NCI-H2227 (cell line): Measurements from ENCODE around the gene BTG2.
A peak's percentile ranks its signal among the peaks of the same experiment; 100 is the strongest.

Source experiments
- DNase-seq: peaks from one replicate; lab custom pipeline; 2025; ENCODE audit not compliant: unreplicated experiment; lab: John Stamatoyannopoulos, UW

Gene BTG2

GRCh38 chr1:203338335-203339036 lies 33.2 kb downstream of the BTG2 start:
- DNase-seq: peak; percentile 62

- DNase-seq: peak; percentile 86
Observed at GRCh38 chr1:203340112-203340790, 34.9 kb downstream of the BTG2 start.

- DNase-seq: peak; percentile 48
Observed at GRCh38 chr1:203342192-203342940, 37.0 kb downstream of the BTG2 start.

- DNase-seq: no peak
Observed at GRCh38 chr1:203343956-203344754, 38.8 kb downstream of the BTG2 start.

- peak; percentile 58 for DNase-seq
Observed at GRCh38 chr1:203346060-203346768, 40.9 kb downstream of the BTG2 start.

- no peak for DNase-seq
Observed at GRCh38 chr1:203346769-203347102, 41.4 kb downstream of the BTG2 start.

GRCh38 chr1:203349166-203349565 lies 43.8 kb downstream of the BTG2 start:
- DNase-seq: no peak

- DNase-seq: no peak
Observed at GRCh38 chr1:203349773-203350524, 44.6 kb downstream of the BTG2 start.

GRCh38 chr1:203351037-203351625 lies 45.8 kb downstream of the BTG2 start, which contains the start of gene FMOD:
FMOD (minus strand) TSS chr1:203351122; CDS start chr1:203348270, 2,852 bp downstream.
- DNase-seq: no peak

- DNase-seq: no peak
Observed at GRCh38 chr1:203353486-203353885, 48.2 kb downstream of the BTG2 start.

- no peak for DNase-seq
Observed at GRCh38 chr1:203354246-203354645, 48.9 kb downstream of the BTG2 start.

GRCh38 chr1:203359010-203359571 lies 53.8 kb downstream of the BTG2 start:
- DNase-seq: no peak
